Measurements from ENCODE around the gene CHI3L2.

DNA sequence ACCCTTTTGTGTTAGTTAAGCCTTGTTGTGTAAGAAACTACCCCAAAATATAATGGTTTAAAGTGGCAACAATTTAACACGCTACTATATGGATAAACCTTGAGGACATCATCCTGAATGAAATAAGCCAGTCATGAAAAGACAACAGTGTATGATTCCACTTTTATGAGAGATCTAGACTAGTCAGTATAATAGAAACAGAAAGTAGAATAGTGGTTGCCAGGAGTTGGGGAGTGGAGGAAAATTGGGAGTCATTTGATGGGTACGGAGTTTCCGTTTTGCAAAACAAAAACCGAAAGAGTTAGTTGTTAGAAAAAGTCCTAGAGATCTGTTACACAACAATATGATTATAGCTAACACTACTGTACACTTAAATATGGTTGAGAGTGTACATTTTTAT, 47.1 kb downstream of the CHI3L2 start:
- TF ChIP-seq, protein P1, sequence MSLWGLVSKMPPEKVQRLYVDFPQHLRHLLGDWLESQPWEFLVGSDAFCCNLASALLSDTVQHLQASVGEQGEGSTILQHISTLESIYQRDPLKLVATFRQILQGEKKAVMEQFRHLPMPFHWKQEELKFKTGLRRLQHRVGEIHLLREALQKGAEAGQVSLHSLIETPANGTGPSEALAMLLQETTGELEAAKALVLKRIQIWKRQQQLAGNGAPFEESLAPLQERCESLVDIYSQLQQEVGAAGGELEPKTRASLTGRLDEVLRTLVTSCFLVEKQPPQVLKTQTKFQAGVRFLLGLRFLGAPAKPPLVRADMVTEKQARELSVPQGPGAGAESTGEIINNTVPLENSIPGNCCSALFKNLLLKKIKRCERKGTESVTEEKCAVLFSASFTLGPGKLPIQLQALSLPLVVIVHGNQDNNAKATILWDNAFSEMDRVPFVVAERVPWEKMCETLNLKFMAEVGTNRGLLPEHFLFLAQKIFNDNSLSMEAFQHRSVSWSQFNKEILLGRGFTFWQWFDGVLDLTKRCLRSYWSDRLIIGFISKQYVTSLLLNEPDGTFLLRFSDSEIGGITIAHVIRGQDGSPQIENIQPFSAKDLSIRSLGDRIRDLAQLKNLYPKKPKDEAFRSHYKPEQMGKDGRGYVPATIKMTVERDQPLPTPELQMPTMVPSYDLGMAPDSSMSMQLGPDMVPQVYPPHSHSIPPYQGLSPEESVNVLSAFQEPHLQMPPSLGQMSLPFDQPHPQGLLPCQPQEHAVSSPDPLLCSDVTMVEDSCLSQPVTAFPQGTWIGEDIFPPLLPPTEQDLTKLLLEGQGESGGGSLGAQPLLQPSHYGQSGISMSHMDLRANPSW (CRISPR knock-in tag; IDR thresholded peaks at IDR 0.05) = no peak
- TF ChIP-seq MEF2D (tag; conservative IDR thresholded peaks at IDR 0.05; ENCODE audit: low read depth) (no peak), POLR2AphosphoS5 (IDR thresholded peaks at IDR 0.05; ENCODE audit: control insufficient read depth, insufficient read depth, low read depth, low read length) (no peak), TCF7L2 (IDR thresholded peaks at IDR 0.05; ENCODE audit: low read depth, low read length) (no peak), KDM1A (IDR thresholded peaks at IDR 0.05) (no peak), SP1 (CRISPR knock-in tag; IDR thresholded peaks at IDR 0.05) (no peak), NR1H2 (CRISPR knock-in tag; IDR thresholded peaks at IDR 0.05) (no peak), STAT5B (CRISPR knock-in tag; IDR thresholded peaks at IDR 0.05) (no peak), MYC (IDR thresholded peaks at IDR 0.05; ENCODE audit: low read depth, low read length) (no peak), MYC (CRISPR knock-in tag; IDR thresholded peaks at IDR 0.05; ENCODE audit: borderline replicate concordance, low read depth) (no peak), NCOR1 (IDR thresholded peaks at IDR 0.05) (no peak), ZNF197 (CRISPR knock-in tag; IDR thresholded peaks at IDR 0.05; ENCODE audit: low read depth) (no peak)
- TF ChIP-seq, protein P2, sequence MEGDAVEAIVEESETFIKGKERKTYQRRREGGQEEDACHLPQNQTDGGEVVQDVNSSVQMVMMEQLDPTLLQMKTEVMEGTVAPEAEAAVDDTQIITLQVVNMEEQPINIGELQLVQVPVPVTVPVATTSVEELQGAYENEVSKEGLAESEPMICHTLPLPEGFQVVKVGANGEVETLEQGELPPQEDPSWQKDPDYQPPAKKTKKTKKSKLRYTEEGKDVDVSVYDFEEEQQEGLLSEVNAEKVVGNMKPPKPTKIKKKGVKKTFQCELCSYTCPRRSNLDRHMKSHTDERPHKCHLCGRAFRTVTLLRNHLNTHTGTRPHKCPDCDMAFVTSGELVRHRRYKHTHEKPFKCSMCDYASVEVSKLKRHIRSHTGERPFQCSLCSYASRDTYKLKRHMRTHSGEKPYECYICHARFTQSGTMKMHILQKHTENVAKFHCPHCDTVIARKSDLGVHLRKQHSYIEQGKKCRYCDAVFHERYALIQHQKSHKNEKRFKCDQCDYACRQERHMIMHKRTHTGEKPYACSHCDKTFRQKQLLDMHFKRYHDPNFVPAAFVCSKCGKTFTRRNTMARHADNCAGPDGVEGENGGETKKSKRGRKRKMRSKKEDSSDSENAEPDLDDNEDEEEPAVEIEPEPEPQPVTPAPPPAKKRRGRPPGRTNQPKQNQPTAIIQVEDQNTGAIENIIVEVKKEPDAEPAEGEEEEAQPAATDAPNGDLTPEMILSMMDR (IDR thresholded peaks at IDR 0.05 in 2 of 3, conservative IDR thresholded peaks at IDR 0.05 in 1 of 3; ENCODE audit: insufficient read depth in 2 of 3, low read depth in 1 of 3, low read length in 3 of 3) = no peak
- TF ChIP-seq, protein P3, sequence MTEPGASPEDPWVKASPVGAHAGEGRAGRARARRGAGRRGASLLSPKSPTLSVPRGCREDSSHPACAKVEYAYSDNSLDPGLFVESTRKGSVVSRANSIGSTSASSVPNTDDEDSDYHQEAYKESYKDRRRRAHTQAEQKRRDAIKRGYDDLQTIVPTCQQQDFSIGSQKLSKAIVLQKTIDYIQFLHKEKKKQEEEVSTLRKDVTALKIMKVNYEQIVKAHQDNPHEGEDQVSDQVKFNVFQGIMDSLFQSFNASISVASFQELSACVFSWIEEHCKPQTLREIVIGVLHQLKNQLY (CRISPR knock-in tag; conservative IDR thresholded peaks at IDR 0.05) = no peak
